Measurements from ENCODE around the gene MRPL58.
"Not testable (repeated sequence)": the region's sequence is repeated elsewhere in the genome, so short reads cannot be mapped to it uniquely, and the experiment has no call there.

MRPL58 gene

DNA sequence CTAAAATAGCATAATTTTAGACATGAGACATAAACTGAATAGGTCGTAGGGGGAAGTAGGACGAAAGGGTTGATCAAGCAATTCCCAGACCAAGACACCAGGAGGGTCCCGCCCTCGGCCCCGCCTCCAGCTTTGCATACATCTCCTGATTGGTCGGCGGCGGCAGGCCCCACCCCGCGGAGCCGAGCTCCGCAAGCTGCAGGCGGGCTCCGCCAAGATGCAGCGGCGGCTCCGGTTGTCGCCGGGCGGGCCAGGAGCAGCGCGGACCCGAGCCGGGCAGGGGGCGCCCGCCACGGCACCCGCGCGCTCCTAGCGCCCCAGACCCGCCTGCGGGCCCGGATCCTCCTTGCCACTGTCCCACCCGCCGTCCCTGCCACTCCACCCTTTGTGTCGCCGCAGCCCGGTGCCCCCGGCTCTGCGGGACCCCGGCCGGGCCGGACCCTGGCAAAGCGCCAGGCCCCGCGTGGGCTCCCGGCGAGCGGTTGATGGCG is 25.0 kb upstream of the MRPL58 start, which contains the start of gene CDR2L:
TSS of gene CDR2L (plus strand) at position 215 of the 491 bp plus-strand sequence. CDS start 412 bp downstream, outside the sequence.
- DNase-seq (ENCODE audit: low read depth in 1 of 2, low spot score in 1 of 2), result peak; percentile 84 to 86

DNA sequence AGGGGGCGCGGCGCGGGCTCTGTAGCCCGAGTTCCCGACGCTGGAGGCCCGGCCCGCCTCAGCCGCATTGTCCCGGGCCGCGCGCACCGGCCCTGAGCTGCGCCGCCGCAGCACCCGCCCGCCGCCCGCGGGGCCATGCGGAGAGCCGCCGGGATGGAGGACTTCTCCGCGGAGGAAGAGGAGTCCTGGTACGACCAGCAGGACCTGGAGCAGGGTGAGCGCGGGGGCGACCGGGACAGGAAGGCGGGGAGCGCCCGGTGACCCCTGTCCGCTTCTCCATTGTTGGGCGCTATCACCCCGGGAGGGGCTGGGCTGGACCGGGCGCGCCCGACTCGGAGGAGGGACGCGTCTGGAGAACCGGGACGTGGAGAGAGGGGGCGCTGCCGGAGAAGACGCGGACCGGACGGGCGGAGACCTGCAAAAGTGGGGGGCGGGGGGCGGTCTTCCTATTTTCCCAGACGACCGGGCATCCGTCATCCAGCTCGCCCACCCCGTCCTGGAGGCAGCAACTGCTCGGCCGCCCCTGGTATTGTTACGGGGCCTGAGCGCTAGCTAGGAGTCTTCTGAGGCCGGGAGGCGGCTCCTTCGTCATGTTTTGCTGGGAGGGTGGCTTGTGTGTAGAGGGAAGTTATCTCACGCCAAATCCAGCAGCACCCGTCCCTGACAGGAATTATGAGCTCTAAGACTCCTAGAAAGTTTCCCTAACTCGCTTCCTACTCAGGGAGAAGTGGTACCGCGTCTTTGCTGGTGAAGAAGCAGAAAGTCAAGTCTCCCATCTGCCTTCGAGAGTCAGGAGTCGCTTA is 24.4 kb upstream of the MRPL58 start:
- no peak for DNase-seq (ENCODE audit: low read depth in 1 of 2, low spot score in 1 of 2)

DNA sequence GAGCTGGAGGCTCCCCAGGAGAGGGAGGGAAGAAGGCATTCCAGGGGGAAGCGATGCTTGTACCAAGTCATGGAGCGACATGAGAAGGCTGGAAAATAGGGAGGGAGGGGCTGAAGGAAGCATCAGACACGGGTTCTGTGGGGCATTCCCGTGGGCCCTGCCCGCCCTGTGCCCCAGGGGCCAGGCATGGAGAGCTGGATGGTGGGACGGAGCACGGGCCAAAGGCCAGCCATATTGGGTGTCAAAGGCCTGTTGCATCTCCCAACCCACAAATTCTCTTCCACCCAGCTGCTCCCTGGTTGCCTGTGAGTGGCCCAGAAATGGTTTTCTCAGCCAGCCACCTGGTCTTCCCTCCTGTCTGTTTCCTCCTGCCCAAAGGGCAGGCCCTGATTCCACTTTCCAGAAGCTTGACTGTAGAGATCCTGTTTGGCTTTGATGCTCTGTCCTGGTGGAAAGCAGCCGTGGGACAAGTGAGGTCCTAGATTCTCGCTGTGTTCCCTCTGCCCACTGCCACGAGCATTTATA is 21.8 kb upstream of the MRPL58 start:
- no peak for DNase-seq (ENCODE audit: low read depth in 1 of 2, low spot score in 1 of 2)

- no peak for DNase-seq (ENCODE audit: low read depth in 1 of 2, low spot score in 1 of 2)
These were observed 20.2 kb upstream of the MRPL58 start for GRCh38 chr17:74992223-74992622.

GRCh38 chr17:74994440-74994839 is 18.0 kb upstream of the MRPL58 start:
- DNase-seq (ENCODE audit: low read depth in 1 of 2, low spot score in 1 of 2), result no peak

- DNase-seq (ENCODE audit: low read depth in 1 of 2, low spot score in 1 of 2), result no peak
These were observed 16.6 kb upstream of the MRPL58 start for GRCh38 chr17:74995847-74996246.

- DNase-seq (ENCODE audit: low read depth in 1 of 2, low spot score in 1 of 2), result no peak
These were observed 13.7 kb upstream of the MRPL58 start for GRCh38 chr17:74998783-74999182.

DNA sequence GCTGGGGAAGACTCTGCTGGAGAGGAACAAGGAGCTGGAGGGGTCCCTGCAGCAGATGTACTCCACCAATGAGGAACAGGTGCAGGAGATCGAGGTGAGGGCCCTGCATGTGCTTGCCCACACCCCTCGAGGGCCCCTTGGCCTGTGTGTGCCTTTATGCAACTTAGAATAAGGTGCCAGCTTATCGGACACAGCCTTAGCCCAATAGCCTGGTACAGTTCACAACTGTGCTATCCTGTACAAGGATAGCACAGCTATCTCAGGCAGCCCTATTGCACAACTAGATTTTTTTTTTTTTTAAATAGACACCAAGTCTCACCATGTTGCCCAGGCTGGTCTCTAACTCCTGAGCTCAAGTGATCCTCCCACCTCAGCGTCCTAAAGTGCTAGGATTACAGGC is 12.9 kb upstream of the MRPL58 start:
- DNase-seq (ENCODE audit: low read depth in 1 of 2, low spot score in 1 of 2), result no peak

DNA sequence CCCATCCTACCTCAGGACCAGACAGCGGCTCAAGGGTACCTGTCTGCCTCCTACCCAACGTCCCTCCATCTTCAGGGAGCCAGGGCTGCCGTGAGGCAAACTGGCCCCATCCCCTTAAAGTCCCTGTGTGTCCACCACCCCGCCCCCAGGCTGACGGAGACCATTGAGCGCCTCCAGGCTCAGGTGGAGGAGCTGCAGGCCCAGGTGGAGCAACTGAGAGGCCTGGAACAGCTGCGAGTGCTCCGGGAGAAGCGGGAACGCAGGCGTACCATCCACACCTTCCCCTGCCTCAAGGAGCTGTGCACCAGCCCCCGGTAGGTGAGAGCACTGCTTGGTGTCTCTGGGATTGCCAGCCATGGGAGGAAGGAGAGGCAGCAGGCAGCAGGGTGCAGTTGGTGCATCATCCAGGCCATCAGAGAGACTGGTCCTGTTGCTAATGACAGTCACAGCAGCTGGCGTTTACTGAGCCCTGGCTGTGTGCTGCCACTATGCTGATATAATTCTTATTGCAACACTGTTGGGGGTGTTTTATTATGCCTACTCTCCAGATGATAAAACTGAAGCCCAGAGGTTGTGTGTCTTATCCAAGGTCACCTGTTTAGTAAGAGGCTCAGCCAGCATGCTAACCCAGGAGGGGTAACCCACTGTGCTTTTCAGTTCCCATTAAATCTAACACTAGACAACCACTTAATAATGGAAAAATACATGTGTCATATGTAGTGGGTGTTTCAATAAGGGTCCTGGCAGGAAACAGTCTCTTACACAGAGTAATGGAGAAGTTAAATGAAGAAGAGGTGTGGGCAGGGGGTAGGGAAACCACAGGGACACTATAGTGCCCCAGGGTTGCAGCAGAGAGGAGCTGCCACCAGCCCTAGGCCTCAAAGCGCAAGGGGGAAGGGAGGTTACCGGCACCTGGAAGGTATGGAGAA is 10.3 kb upstream of the MRPL58 start:
- DNase-seq (ENCODE audit: low read depth in 1 of 2, low spot score in 1 of 2), result no peak

GRCh38 chr17:75003070-75003956 is 9.2 kb upstream of the MRPL58 start:
- DNase-seq (ENCODE audit: low read depth in 1 of 2, low spot score in 1 of 2), result no peak

DNA sequence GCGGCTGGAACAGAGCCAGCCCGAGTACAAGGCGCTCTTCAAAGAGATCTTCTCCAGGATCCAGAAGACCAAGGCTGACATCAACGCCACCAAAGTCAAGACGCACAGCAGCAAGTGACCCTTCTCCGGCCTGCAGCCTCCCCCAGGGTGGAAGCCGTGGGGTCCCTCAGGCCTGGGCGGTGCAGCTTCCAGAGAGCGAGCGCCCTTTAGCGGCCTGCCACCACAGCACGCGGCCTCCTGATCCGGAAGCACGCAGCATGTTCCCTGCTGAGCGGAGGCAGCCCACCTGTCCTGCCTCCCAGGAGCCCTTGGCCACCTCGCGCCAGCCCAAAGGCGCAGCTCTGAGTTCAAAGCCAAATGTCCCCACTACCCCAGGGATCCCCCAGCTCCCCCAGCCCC is 8.5 kb upstream of the MRPL58 start:
- DNase-seq (ENCODE audit: low read depth in 1 of 2, low spot score in 1 of 2), result no peak

GRCh38 chr17:75004371-75004770 is 8.1 kb upstream of the MRPL58 start:
- no peak for DNase-seq (ENCODE audit: low read depth in 1 of 2, low spot score in 1 of 2)

- DNase-seq (ENCODE audit: low read depth in 1 of 2, low spot score in 1 of 2), result no peak
These were observed 7.2 kb upstream of the MRPL58 start for GRCh38 chr17:75005291-75005690.

DNA sequence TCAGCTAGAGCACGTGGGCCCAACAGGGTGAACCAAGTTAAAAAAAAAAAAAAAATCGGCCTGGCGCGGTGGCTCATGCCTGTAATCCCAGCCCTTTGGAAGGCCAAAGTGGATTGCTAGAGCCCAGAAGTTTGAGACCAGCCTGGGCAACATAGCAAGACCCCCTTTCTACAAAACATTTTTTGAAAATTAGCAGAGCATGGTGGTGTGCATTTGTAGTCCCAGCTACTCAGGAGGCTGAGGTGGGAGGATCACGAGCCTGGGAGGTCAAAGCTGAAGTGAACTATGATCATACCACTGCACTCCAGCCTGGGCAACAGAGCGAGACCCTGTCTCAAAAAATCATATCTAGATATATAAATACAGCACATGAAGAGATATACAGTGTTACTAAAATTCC is 6.4 kb upstream of the MRPL58 start:
- not testable (repeated sequence) for DNase-seq (ENCODE audit: low read depth in 1 of 2, low spot score in 1 of 2)

GRCh38 chr17:75006653-75007052 is 5.8 kb upstream of the MRPL58 start:
- DNase-seq (ENCODE audit: low read depth in 1 of 2, low spot score in 1 of 2), result no peak

DNA sequence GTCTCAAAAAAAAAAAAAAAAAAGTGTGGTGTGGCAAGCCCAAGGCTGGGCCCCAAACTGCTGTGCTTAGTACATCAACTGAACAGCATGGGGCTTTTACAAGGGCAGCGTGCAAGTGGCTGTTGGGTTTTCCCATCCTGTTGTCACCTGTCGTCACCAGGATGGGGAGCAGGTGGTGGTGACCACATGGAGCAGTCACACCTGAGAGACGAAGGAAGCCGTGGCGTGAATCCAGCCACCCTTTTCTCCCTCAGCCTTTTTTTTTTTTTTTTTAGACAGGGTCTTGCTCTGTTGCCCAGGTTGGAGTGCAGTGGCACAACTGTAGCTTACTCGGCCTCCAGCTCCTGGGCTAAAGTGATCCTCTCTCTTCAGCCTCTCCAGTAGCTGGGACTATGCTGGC is 4.1 kb upstream of the MRPL58 start:
- DNase-seq (ENCODE audit: low read depth in 1 of 2, low spot score in 1 of 2), result no peak

DNA sequence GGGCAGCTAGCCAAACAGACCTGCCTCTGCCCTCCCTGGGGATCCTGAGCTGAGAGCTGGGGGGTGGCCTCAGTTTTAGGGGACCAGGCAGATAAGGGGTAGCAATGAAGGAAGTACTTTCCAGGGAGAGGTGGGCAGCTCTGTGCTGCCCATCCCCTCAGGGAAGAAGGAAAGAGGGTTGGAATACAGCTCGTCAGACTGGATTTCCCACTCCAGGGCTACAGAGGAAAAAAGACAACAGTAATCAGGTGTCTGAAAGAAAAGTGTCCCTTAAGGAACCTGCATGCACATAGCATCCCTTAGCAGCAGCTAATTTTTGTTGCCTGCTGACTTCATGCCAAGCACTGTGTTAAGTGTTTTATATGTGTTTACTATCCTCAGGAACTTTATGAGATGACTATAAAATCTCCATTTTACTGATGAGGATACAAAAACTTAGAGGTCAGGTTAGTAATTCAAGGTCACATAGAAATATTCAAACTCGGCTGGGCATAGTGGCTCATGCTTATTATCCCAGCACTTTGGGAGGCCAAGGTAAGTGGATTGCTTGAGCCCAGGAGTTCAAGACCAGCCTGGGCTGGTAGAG is 3.2 kb upstream of the MRPL58 start:
- DNase-seq (ENCODE audit: low read depth in 1 of 2, low spot score in 1 of 2), result no peak

DNA sequence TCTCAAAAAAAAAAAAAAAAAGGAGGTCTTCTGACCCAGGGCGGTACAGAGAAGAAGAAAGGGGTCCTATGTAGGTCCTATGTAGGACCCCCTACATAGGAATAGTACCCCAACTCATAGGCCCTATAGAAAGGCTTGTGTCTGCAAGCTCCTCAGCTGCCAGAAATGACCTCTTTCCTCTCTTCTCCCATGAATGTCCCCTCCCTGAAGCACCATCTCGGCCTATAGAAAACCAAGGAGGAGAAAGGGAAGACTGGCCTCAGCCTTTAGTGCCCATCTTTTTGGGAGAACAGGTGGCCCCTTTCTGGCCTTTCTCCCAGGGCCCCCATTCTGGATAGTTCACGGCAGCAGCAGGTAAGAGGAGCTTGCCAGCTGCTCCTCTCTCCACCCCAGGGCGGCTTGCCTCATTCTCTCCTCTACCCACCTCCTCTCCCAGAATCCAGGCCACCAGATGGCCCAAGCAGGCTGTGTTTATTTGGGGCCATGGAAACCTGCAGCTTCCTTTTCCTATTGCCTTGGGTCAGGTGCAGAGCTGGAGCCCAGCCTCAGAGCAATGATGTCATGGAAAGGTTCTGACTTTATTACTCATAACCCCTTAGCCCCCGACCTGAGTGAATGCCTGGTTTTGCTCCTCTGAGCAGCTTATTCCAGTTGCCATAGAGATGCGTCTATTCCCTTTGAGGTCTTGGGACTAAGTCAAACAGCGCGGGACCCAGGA is 1.6 kb upstream of the MRPL58 start:
- no peak for DNase-seq (ENCODE audit: low read depth in 1 of 2, low spot score in 1 of 2)

DNA sequence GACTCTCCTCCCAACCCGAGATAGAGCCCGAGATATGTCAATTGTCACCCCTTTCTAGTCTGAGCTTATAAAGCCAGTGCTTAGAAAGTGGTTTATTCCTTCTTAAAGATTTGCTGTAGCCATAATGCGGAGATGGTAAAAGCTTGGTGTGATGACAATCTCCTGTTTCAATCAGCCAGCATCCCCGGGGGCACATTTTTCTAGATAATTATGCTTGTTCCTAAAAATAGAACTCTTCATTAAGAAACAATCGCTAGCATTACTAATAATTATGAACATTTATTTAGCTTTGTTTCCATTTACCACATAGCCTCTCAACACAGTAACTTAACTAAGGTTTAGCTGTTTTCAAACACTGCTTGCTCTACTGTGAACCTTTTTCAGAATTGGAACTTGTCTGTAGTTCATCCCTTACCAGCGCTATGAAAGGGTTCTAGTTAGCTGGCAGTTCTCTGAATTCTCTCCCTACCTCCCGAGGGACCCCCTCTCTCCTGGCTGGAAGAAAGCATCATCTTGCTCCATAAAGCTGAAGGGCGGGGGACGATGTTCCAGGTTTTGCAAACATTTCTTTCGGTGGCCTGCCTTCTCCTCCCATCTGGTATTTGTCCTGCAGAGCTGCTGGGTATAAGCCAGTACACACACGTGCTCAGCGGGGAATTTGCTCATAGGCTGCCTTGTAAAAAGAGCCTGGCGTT is 922 bp upstream of the MRPL58 start:
- DNase-seq (ENCODE audit: low read depth in 1 of 2, low spot score in 1 of 2), result no peak
